ENCODE results near the gene ABLIM1.

The ABLIM1 gene

GRCh38 chr10:114526126-114526503, 132.0 kb downstream of the ABLIM1 start:
- TF ChIP-seq, protein P1, sequence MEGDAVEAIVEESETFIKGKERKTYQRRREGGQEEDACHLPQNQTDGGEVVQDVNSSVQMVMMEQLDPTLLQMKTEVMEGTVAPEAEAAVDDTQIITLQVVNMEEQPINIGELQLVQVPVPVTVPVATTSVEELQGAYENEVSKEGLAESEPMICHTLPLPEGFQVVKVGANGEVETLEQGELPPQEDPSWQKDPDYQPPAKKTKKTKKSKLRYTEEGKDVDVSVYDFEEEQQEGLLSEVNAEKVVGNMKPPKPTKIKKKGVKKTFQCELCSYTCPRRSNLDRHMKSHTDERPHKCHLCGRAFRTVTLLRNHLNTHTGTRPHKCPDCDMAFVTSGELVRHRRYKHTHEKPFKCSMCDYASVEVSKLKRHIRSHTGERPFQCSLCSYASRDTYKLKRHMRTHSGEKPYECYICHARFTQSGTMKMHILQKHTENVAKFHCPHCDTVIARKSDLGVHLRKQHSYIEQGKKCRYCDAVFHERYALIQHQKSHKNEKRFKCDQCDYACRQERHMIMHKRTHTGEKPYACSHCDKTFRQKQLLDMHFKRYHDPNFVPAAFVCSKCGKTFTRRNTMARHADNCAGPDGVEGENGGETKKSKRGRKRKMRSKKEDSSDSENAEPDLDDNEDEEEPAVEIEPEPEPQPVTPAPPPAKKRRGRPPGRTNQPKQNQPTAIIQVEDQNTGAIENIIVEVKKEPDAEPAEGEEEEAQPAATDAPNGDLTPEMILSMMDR (IDR thresholded peaks at IDR 0.05; ENCODE audit: low read depth, low read length, missing control alignments) = no peak
- peak overlapping the region; percentile 65 for H3K4me3 ChIP-seq (ENCODE audit: low read depth, low read length)
- DNase-seq (ENCODE audit: low read depth) = peak; percentile 42

DNA sequence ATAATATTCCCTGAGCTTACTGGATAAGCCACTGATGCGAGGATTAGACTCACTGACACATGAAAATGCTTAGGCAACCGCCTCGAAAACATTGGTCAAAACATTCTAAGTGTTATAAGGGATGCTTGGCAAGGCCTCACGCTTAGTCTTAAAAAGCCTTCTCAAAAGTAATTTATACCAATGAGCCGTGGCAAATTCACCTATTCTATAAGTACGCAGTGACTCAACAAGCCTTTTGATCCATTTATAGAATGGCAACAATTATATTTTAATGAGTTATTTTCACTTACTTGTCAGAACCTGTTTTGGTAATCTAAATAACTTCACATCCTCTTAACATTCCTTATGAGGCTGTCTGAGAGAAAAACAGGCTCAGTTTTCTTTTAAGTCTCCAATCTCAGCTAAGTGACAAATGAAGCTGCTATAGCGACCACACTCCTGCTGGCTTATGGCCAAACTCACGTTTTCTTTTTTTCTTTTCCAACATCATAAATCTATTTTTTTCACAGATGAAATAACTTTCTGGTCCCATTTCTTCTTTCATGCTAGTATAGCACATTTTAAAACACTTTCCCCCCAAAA, 132.6 kb downstream of the ABLIM1 start:
- TF ChIP-seq, protein P1 (IDR thresholded peaks at IDR 0.05; ENCODE audit: low read depth, low read length, missing control alignments) = no peak
- H3K4me3 ChIP-seq (ENCODE audit: low read depth, low read length) = peak overlapping the region; percentile 65
- DNase-seq (ENCODE audit: low read depth) = no peak

DNA sequence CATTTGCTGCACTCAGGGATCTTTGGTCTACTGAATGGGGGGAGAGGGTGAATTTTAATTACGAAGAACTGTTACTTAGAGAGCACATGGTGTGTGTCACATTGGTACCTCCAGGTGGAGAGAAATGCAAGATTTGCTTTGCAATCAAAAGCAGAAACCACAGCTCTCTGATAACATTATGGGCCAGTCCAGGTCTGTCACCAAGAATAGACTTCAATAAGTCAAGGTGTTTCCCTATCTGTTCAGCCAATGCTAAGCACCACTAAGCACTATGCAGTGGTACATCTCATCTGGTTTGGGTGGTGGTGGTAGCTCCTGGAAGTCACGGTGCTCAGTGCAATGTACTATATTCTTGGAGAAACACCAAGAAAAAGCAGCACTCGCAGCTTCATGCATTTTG, 134.2 kb downstream of the ABLIM1 start:
- DNase-seq (ENCODE audit: low read depth) = no peak
- TF ChIP-seq, protein P1 (IDR thresholded peaks at IDR 0.05; ENCODE audit: low read depth, low read length, missing control alignments) = no peak
- H3K4me3 ChIP-seq (ENCODE audit: low read depth, low read length) = no peak overlapping the region

- DNase-seq (ENCODE audit: low read depth) = no peak
- TF ChIP-seq, protein P1 (IDR thresholded peaks at IDR 0.05; ENCODE audit: low read depth, low read length, missing control alignments) = no peak
- no peak overlapping the region for H3K4me3 ChIP-seq (ENCODE audit: low read depth, low read length)
These were observed 136.8 kb downstream of the ABLIM1 start for GRCh38 chr10:114521255-114521654.

DNA sequence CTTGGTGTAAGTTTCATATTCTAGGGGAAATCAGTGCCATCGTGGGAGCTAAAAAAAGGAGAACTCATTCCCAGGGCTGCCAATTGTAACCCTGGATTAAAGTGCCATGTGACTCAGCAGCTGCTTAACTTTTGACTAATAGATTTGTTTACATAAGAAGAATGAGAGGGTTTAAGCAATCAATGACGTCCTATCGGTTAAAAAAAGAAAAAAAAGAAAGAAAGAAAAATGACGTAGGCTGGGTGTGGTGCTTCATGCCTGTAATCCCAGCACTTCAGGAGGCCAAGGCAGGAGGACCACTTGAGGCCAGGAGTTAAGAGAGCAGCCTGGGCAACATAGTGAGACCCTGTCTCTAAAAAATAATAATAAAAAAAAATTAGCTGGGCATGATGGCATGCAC, 137.6 kb downstream of the ABLIM1 start:
- H3K4me3 ChIP-seq (ENCODE audit: low read depth, low read length) = no peak overlapping the region
- DNase-seq (ENCODE audit: low read depth) = no peak
- TF ChIP-seq, protein P1 (IDR thresholded peaks at IDR 0.05; ENCODE audit: low read depth, low read length, missing control alignments) = no peak

DNA sequence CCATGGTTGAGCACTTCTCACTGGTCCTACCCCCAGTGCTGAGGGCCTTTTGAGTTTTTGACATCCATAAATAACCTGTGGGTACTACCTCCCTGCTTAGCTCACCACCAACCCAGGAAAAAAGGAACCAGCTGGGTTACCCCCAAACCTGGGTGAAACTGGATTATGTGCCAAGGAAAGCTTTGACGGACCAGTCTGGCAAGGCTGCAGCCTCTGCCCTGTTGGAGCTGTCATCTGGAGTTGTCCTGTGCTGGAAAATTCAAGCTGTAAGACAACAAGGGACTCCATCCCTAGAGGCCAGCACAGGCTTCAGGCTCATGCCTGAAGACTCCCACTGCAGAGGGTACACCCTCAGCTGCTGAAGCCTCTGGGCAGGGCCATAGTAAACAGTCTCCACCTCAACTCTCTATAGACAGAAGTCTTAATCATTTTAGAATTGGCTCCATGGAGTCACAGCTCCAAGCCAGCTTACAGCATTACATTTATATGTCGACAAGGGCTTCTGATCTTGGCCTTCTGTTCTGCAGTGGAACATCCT, 138.2 kb downstream of the ABLIM1 start:
- H3K4me3 ChIP-seq (ENCODE audit: low read depth, low read length) = no peak overlapping the region
- DNase-seq (ENCODE audit: low read depth) = no peak
- TF ChIP-seq, protein P1 (IDR thresholded peaks at IDR 0.05; ENCODE audit: low read depth, low read length, missing control alignments) = no peak

GRCh38 chr10:114519306-114519669, 138.8 kb downstream of the ABLIM1 start:
- TF ChIP-seq, protein P1 (IDR thresholded peaks at IDR 0.05; ENCODE audit: low read depth, low read length, missing control alignments) = no peak
- H3K4me3 ChIP-seq (ENCODE audit: low read depth, low read length) = no peak overlapping the region
- DNase-seq (ENCODE audit: low read depth) = no peak
